H1 (cell line): Measurements from ENCODE around the gene ARMH1. TPM values are rescaled to one million over a fixed set of nuclear protein-coding genes. Genes with fewer than 3 reads are reported as not detected.

Experiments
- CTCF ChIA-PET: fragments of 300-600 bp; sonication (Branson Sonifier 250); formaldehyde crosslinking; loops from one replicate; lab custom pipeline; 2021; ENCODE audit not compliant: partially characterized antibody; lab: Charles Lee
- POLR2A ChIA-PET: fragments of 300-600 bp; sonication (Branson Sonifier 250); formaldehyde crosslinking; loops from one replicate; lab custom pipeline; 2021; ENCODE audit warnings: inconsistent platforms; ENCODE audit not compliant: partially characterized antibody; lab: Charles Lee
- DNase-seq, 2 experiments: peaks; one replicate each; pipeline versions ENCODE4 v3.0.0 to v3.0.0-alpha.2; 2010 to 2022; ENCODE audit warnings: low spot score in 2 of 2, low read depth in 1 of 2, mixed read lengths in 1 of 2
- FAIRE-seq: peaks from 2 replicates; lab custom pipeline; 2011; peaks lifted over from hg19 to GRCh38; lab: Jason Lieb, UNC
- H2AFZ ChIP-seq: 2 replicates; pipeline ENCODE4 v1.8.1; 2012; ENCODE audit warnings: low read length, inconsistent platforms
- H2AK5ac ChIP-seq: 2 replicates; pipeline ENCODE4 v1.6.1; 2013; ENCODE audit warnings: low read depth, low read length
- H2BK120ac ChIP-seq: replicated peaks from 2 replicates; pipeline ENCODE3; 2013; ENCODE audit warnings: low read depth, low read length, inconsistent platforms
- H2BK12ac ChIP-seq: 2 replicates; pipeline ENCODE4 v1.6.1; 2013; ENCODE audit warnings: low read depth, low read length
- H2BK15ac ChIP-seq: 2 replicates; pipeline ENCODE4 v1.6.1; 2013; ENCODE audit warnings: low read length
- H2BK20ac ChIP-seq: 2 replicates; pipeline ENCODE4 v1.6.1; 2013; ENCODE audit warnings: low read length
- H2BK5ac ChIP-seq: 2 replicates; pipeline ENCODE4 v1.6.1; 2013; ENCODE audit warnings: low read depth, low read length
- H3K14ac ChIP-seq: 2 replicates; pipeline ENCODE4 v1.6.1; 2013; ENCODE audit warnings: inconsistent platforms; ENCODE audit not compliant: insufficient read length
- H3K18ac ChIP-seq: 2 replicates; pipeline ENCODE4 v1.6.1; 2013; ENCODE audit warnings: low read length; ENCODE audit errors: extremely low read depth
- H3K23ac ChIP-seq: 2 replicates; pipeline ENCODE4 v1.6.1; 2013; ENCODE audit warnings: inconsistent platforms; ENCODE audit not compliant: insufficient read length
- H3K23me2 ChIP-seq: 2 replicates; pipeline ENCODE4 v1.6.1; 2013; ENCODE audit warnings: low read depth, low read length
- H3K27ac ChIP-seq: 2 replicates; pipeline ENCODE4 v1.6.1; 2011; ENCODE audit warnings: low read depth, low read length, inconsistent platforms
- H3K27me3 ChIP-seq, 4 experiments: replicated peaks in 1 of 4; 1 replicate in 1 of 4; 2 replicates in 3 of 4; pipeline versions ENCODE4 v1.6.1 to v1.8.1; 2011 to 2013; ENCODE audit warnings: low read length in 3 of 4, mild to moderate bottlenecking in 3 of 4, inconsistent platforms in 2 of 4, mixed read lengths in 2 of 4, moderate library complexity in 1 of 4; ENCODE audit not compliant: control insufficient read depth in 3 of 4, insufficient read depth in 3 of 4; ENCODE audit errors: extremely low read depth in 1 of 4
- H3K36me3 ChIP-seq, 4 experiments: 2 replicates each; pipeline versions ENCODE4 v1.6.1 to v1.8.1; 2011 to 2013; ENCODE audit warnings: mild to moderate bottlenecking in 4 of 4, low read length in 3 of 4, moderate library complexity in 2 of 4, control low read depth in 1 of 4, inconsistent platforms in 1 of 4; ENCODE audit not compliant: insufficient read depth in 4 of 4, control insufficient read depth in 2 of 4
- H3K4ac ChIP-seq: replicated peaks from 2 replicates; pipeline ENCODE3; 2013; ENCODE audit warnings: low read length, low read depth, mixed read lengths, inconsistent platforms; ENCODE audit not compliant: insufficient read length
- H3K4me1 ChIP-seq, 4 experiments: replicated peaks in 1 of 4; 1 replicate in 1 of 4; 2 replicates in 3 of 4; pipeline versions ENCODE4 v1.6.1 to v1.8.1; 2011 to 2013; ENCODE audit warnings: low read length in 3 of 4, inconsistent platforms in 2 of 4, mixed read lengths in 1 of 4; ENCODE audit not compliant: insufficient read depth in 4 of 4, control insufficient read depth in 3 of 4
- H3K4me2 ChIP-seq, 2 experiments: 2 replicates each; pipeline versions ENCODE4 v1.6.1 to v1.8.1; 2011 to 2013; ENCODE audit warnings: low read depth in 2 of 2, low read length in 2 of 2, control low read depth in 1 of 2, inconsistent platforms in 1 of 2, mild to moderate bottlenecking in 1 of 2; ENCODE audit not compliant: insufficient read depth in 1 of 2
- H3K4me3 ChIP-seq, 4 experiments: fragments of 200-600, 300-600 bp in 1 of 4; sonication (generic), shearing (Covaris generic), sonication (Bioruptor Twin) in 1 of 4; 2 replicates each; pipeline versions ENCODE4 v1.5.1 to v1.8.1; 2011 to 2016; ENCODE audit warnings: low read length in 4 of 4, low read depth in 3 of 4, control low read depth in 2 of 4, inconsistent platforms in 2 of 4, mild to moderate bottlenecking in 2 of 4, mixed read lengths in 1 of 4, moderate library complexity in 1 of 4; ENCODE audit not compliant: insufficient read depth in 2 of 4; ENCODE audit errors: extremely low read depth in 1 of 4
- H3K56ac ChIP-seq: replicated peaks from 2 replicates; pipeline ENCODE3; 2013; ENCODE audit warnings: low read depth, mild to moderate bottlenecking, mixed read lengths, low read length, inconsistent platforms; ENCODE audit not compliant: insufficient read length
- H3K79me1 ChIP-seq: 2 replicates; pipeline ENCODE4 v1.6.1; 2013; ENCODE audit warnings: low read depth, low read length, control low read depth
- H3K79me2 ChIP-seq, 2 experiments: 2 replicates each; pipeline versions ENCODE4 v1.6.1 to v1.8.1; 2012 to 2013; ENCODE audit warnings: low read length in 2 of 2, mild to moderate bottlenecking in 2 of 2, inconsistent platforms in 1 of 2; ENCODE audit not compliant: insufficient read depth in 2 of 2, control insufficient read depth in 1 of 2
- H3K9ac ChIP-seq, 4 experiments: replicated peaks in 1 of 4; 1 replicate in 1 of 4; 2 replicates in 3 of 4; pipeline versions ENCODE4 v1.6.1 to v1.8.1; 2011 to 2013; ENCODE audit warnings: low read depth in 3 of 4, low read length in 3 of 4, control low read depth in 2 of 4, mild to moderate bottlenecking in 2 of 4, moderate library complexity in 2 of 4, inconsistent platforms in 1 of 4; ENCODE audit errors: extremely low read depth in 1 of 4
- H3K9me3 ChIP-seq, 2 experiments: 2 replicates each; pipeline versions ENCODE4 v1.6.1 to v1.8.1; 2012 to 2013; ENCODE audit warnings: mild to moderate bottlenecking in 2 of 2, moderate library complexity in 2 of 2, control low read depth in 1 of 2, inconsistent platforms in 1 of 2, low read depth in 1 of 2, low read length in 1 of 2, mixed read lengths in 1 of 2; ENCODE audit not compliant: insufficient read depth in 2 of 2
- H4K20me1 ChIP-seq, 2 experiments: replicated peaks in 1 of 2; 2 replicates each; pipeline versions ENCODE3 to v1.8.1; 2011 to 2013; ENCODE audit warnings: inconsistent platforms in 2 of 2, low read length in 2 of 2, mild to moderate bottlenecking in 1 of 2; ENCODE audit not compliant: insufficient read depth in 2 of 2, control insufficient read depth in 1 of 2
- H4K5ac ChIP-seq: 2 replicates; pipeline ENCODE4 v1.6.1; 2013; ENCODE audit warnings: low read length, low read depth, mixed read lengths, inconsistent platforms; ENCODE audit not compliant: insufficient read length
- H4K8ac ChIP-seq: 2 replicates; pipeline ENCODE4 v1.8.0; 2013; ENCODE audit warnings: mild to moderate bottlenecking, moderate library complexity, low read length, inconsistent platforms; ENCODE audit not compliant: insufficient read depth; ENCODE audit errors: extremely low read depth
- H4K91ac ChIP-seq: replicated peaks from 2 replicates; pipeline ENCODE3; 2013; ENCODE audit warnings: low read length, mixed read lengths, inconsistent platforms; ENCODE audit not compliant: insufficient read length
- BACH1 ChIP-seq: IDR thresholded peaks from 2 replicates; pipeline ENCODE4 v1.6.1; 2012; ENCODE audit warnings: low read length, improper control_type of control experiment
- BRCA1 ChIP-seq: IDR thresholded peaks from 2 replicates; pipeline ENCODE4 v1.6.1; 2012; ENCODE audit warnings: low read depth, low read length, improper control_type of control experiment
- CBX5 ChIP-seq: fragments of 300-800, 300-1000 bp; sonication (generic); IDR thresholded peaks from 2 replicates; pipeline ENCODE4 v1.7.1; 2016; ENCODE audit warnings: antibody characterized with exemption, low read length, low read depth
- EP300 ChIP-seq, 2 experiments: IDR thresholded peaks; 1 replicate in 1 of 2; 2 replicates in 1 of 2; pipeline ENCODE4 v1.6.1; 2011 to 2012; ENCODE audit warnings: low read depth in 2 of 2, low read length in 2 of 2, mild to moderate bottlenecking in 2 of 2, borderline replicate concordance in 1 of 2, inconsistent platforms in 1 of 2, moderate library complexity in 1 of 2
- JUND ChIP-seq: IDR thresholded peaks from 2 replicates; pipeline ENCODE4 v1.6.1; 2011; ENCODE audit warnings: mild to moderate bottlenecking, improper control_type of control experiment, low read length
- MAFK ChIP-seq: IDR thresholded peaks from 2 replicates; pipeline ENCODE4 v1.6.1; 2012; ENCODE audit warnings: low read depth, mild to moderate bottlenecking, improper control_type of control experiment, low read length
- NRF1 ChIP-seq: IDR thresholded peaks from 2 replicates; pipeline ENCODE4 v1.6.1; 2011; ENCODE audit warnings: mild to moderate bottlenecking, low read depth, low read length, improper control_type of control experiment
- SAP30 ChIP-seq: fragments of 300-600 bp; sonication (generic); IDR thresholded peaks from 2 replicates; pipeline ENCODE4 v1.7.1; 2012; ENCODE audit warnings: low read length, moderate library complexity, mild to moderate bottlenecking, inconsistent platforms; ENCODE audit not compliant: insufficient read depth, insufficient replicate concordance
- SUZ12 ChIP-seq: fragments of 200-600 bp; sonication (generic); IDR thresholded peaks from 2 replicates; pipeline ENCODE4 v1.6.1; 2012; ENCODE audit warnings: mild to moderate bottlenecking, inconsistent platforms, low read length, moderate library complexity, mixed read lengths
- TBP ChIP-seq: IDR thresholded peaks from 2 replicates; pipeline ENCODE4 v1.6.1; 2011; ENCODE audit warnings: low read depth, low read length, improper control_type of control experiment
- TEAD4 ChIP-seq: IDR thresholded peaks from 2 replicates; pipeline ENCODE4 v1.6.1; 2012; ENCODE audit warnings: low read depth, low read length, inconsistent platforms, mixed read lengths
- USF2 ChIP-seq: IDR thresholded peaks from 2 replicates; pipeline ENCODE4 v1.6.1; 2011; ENCODE audit warnings: low read length, improper control_type of control experiment
- YY1 ChIP-seq: IDR thresholded peaks from 2 replicates; pipeline ENCODE4 v1.6.1; 2011; ENCODE audit warnings: low read depth, mild to moderate bottlenecking, low read length
- WGBS, 2 experiments: shearing (Covaris generic) in 1 of 2; methylation state at CpG; one replicate each; pipeline versions ENCODE4 v1.1.6 to v1.1.7; 2013 to 2015; ENCODE audit warnings: low lambda C conversion rate in 2 of 2, mixed read lengths in 2 of 2, inconsistent platforms in 1 of 2, low coverage in 1 of 2, missing lambda C conversion rate in 1 of 2; ENCODE audit not compliant: insufficient replicate concordance in 2 of 2, insufficient coverage in 1 of 2, insufficient read length in 1 of 2; ENCODE audit errors: extremely low coverage in 1 of 2, missing lambda C conversion rate in 1 of 2; 5-methylcytosine and 5-hydroxymethylcytosine counted together
- polyA plus RNA-seq, 7 experiments: library from polyadenylated mRNA; depleted of rRNA in 3 of 7; stranded (reverse) in 5 of 7; unstranded in 2 of 7; fragments of >200 nt in 5 of 7; fragments of 200-250 nt in 2 of 7; gene quantifications; 1 replicate in 5 of 7; 2 replicates in 1 of 7; 4 replicates in 1 of 7; pipeline versions ENCODE4 v1.2.1 to v1.2.3, GENCODE V29; 2011 to 2013; ENCODE audit warnings: missing spikeins in 2 of 7, mixed read lengths in 2 of 7
- total RNA-seq: library from RNA; stranded (reverse); fragmentation: NEBNext Ultra II Directional; extraction: Animal tissue kit (Norgen Biotek cat#: 25700); gene quantifications from 2 replicates; pipeline ENCODE4 v1.2.1, GENCODE V29; 2021

The ARMH1 gene
- total and polyA plus RNA-seq, 2 of the 8 experiments (the other 6 are each of a cell fraction or from before 2014, with no cell fraction given): 0.82 to 0.85 TPM

GRCh38 chr1:44713321-44713781, 38.8 kb downstream of the ARMH1 start:
- Histone ChIP-seq H2BK120ac (no peak overlapping the region), H2AFZ (no peak overlapping the region), H4K8ac (no peak overlapping the region), H2BK15ac (no peak overlapping the region), H3K79me2 (no peaks in the 10 kb centered on the region), H3K27me3 (peaks cover 0 to 3% (median 0%) of the 10 kb centered on the region in 4 experiments; a peak in 1 of 7 replicates), H2BK5ac (no peak overlapping the region), H2AK5ac (no peak overlapping the region), H3K4ac (no peak overlapping the region), H3K18ac (no peak overlapping the region), H4K5ac (no peak overlapping the region), H4K91ac (no peak overlapping the region), H2BK12ac (no peak overlapping the region), H3K4me2 (no peak overlapping the region), H2BK20ac (no peak overlapping the region), H3K9ac (no peak overlapping the region), H3K27ac (no peak overlapping the region), H3K23me2 (no peaks in the 10 kb centered on the region; the same call in 1 of the 2 replicates), H3K56ac (no peak overlapping the region), H3K9me3 (no peaks in the 10 kb centered on the region; a peak in 1 of 4 replicates), H3K14ac (no peak overlapping the region), H4K20me1 (no peaks in the 10 kb centered on the region), H3K4me3 (no peak overlapping the region), H3K23ac (no peak overlapping the region), H3K4me1 (no peaks in the 10 kb centered on the region; a peak in 2 of 7 replicates), H3K36me3 (no peaks in the 10 kb centered on the region), H3K79me1 (no peaks in the 10 kb centered on the region)
- DNase-seq (no peak), FAIRE-seq (no peak)
- no peak for TF ChIP-seq YY1
- TF ChIP-seq TBP: no peak
- TF ChIP-seq NRF1: no peak
- TF ChIP-seq BRCA1: no peak
- no peak for TF ChIP-seq SUZ12
- no peak for TF ChIP-seq MAFK
- no peak for TF ChIP-seq USF2
- TF ChIP-seq SAP30: no peak
- no peak for TF ChIP-seq CBX5
- TF ChIP-seq BACH1: no peak
- TF ChIP-seq JUND: no peak
- no peak for TF ChIP-seq TEAD4
- no peak for TF ChIP-seq EP300 (IDR thresholded peaks at IDR 0.05; ENCODE audit: borderline replicate concordance in 1 of 2, low read depth in 2 of 2, low read length in 2 of 2)
- 84% methylated on average over 6 of the region's 6 CpGs; no CpG with 5 or more reads in 1 of the 2 experiments for WGBS, 2 experiments
- POLR2A ChIA-PET: interaction anchor here (1.1 to 3.6 kb wide), 3 partner anchors 8 to 106 kb away, joined by 4 to 30 read pairs (median 9); partner anchors contain the start of gene RNU5D-1
- CTCF ChIA-PET: interaction anchor here (1.5 to 10.2 kb wide), 3 partner anchors 11 to 18 kb away, joined by 4 to 107 read pairs (median 25); partner anchors contain the start of gene RNU5D-1
